NCI-H146 (cell line): Measurements from ENCODE around the gene EIF3J.
"Not testable (repeated sequence)": the region's sequence is repeated elsewhere in the genome, so short reads cannot be mapped to it uniquely, and the experiment has no call there.

Experiments
- DNase-seq: peaks from one replicate; lab custom pipeline; 2025; lab: John Stamatoyannopoulos, UW

The EIF3J gene

GRCh38 chr15:44536962-44537734 lies at the start of gene EIF3J:
TSS of gene EIF3J (plus strand) at chr15:44537147. CDS start at chr15:44537195, 48 bp downstream.
- DNase-seq, result no peak

GRCh38 chr15:44489464-44489863 lies 47.5 kb upstream of the EIF3J start:
- DNase-seq, result no peak

- no peak for DNase-seq
Measured at GRCh38 chr15:44490622-44491021, 46.3 kb upstream of the EIF3J start.

GRCh38 chr15:44492040-44492439 lies 44.9 kb upstream of the EIF3J start:
- DNase-seq, result no peak

GRCh38 chr15:44492672-44493071 lies 44.3 kb upstream of the EIF3J start:
- no peak for DNase-seq

- DNase-seq, result no peak
Measured at GRCh38 chr15:44495562-44495961, 41.4 kb upstream of the EIF3J start.

GRCh38 chr15:44500555-44500954 lies 36.4 kb upstream of the EIF3J start:
- no peak for DNase-seq

- peak; percentile 1 for DNase-seq
Measured at GRCh38 chr15:44501768-44502366, 35.1 kb upstream of the EIF3J start.

GRCh38 chr15:44516436-44516835 lies 20.5 kb upstream of the EIF3J start:
- no peak for DNase-seq

- no peak for DNase-seq
Measured at GRCh38 chr15:44519537-44519936, 17.4 kb upstream of the EIF3J start.

GRCh38 chr15:44525018-44525417 lies 11.9 kb upstream of the EIF3J start:
- DNase-seq, result no peak

GRCh38 chr15:44527241-44527640 lies 9.7 kb upstream of the EIF3J start:
- DNase-seq, result no peak

GRCh38 chr15:44529864-44530604 lies 6.9 kb upstream of the EIF3J start:
- DNase-seq, result no peak

GRCh38 chr15:44530653-44531052 lies 6.3 kb upstream of the EIF3J start:
- DNase-seq, result no peak

GRCh38 chr15:44532275-44532674 lies 4.7 kb upstream of the EIF3J start:
- not testable (repeated sequence) for DNase-seq

GRCh38 chr15:44532689-44533088 lies 4.3 kb upstream of the EIF3J start:
- DNase-seq, result no peak

- DNase-seq, result no peak
Measured at GRCh38 chr15:44535092-44535491, 1.9 kb upstream of the EIF3J start.

GRCh38 chr15:44535523-44536301 lies 1.2 kb upstream of the EIF3J start:
- peak; percentile 49 for DNase-seq

- DNase-seq, result peak; percentile 92
Measured at GRCh38 chr15:44536302-44536961, 515 bp upstream of the EIF3J start.

GRCh38 chr15:44537735-44538240 lies 841 bp downstream of the EIF3J start:
- DNase-seq, result peak; percentile 25

GRCh38 chr15:44541282-44541958 lies 4.5 kb downstream of the EIF3J start:
- DNase-seq, result no peak
